Measurements from ENCODE around the gene FKBP1A. TPM values are rescaled to one million over a fixed set of nuclear protein-coding genes. Genes with fewer than 3 reads are reported as not detected.

Gene FKBP1A
- total and polyA plus RNA-seq, 12 donors: 110 to 311 (median 140) TPM

- WGBS, 2 donors: 76 to 79% methylated on average over 3 of the region's 3 CpGs
- Histone ChIP-seq H3K9me3 (no peaks in the 10 kb centered on the region), H3K27ac (peak overlapping the region in 9 of 10 donors; percentile 19 to 80 (median 55)), H3K4me1 (peaks cover 26 to 76% (median 65%) of the 10 kb centered on the region in 9 donors), H3K27me3 (no peaks in the 10 kb centered on the region), H3K4me3 (no peak overlapping the region), H3K36me3 (peaks cover 0 to 92% (median 25%) of the 10 kb centered on the region in 9 donors)
- ATAC-seq (peak in 2 of 8 donors; percentile 30 to 43), DNase-seq (no peak)
- intact Hi-C loops (cut with DNase I): loop anchor here in 3 of 10 donors (5.0 kb wide), 2 partner anchors 34 to 44 kb away; partner anchors contain the start of gene SDCBP2 (in 2 of the 3)
- TF ChIP-seq, protein P1, sequence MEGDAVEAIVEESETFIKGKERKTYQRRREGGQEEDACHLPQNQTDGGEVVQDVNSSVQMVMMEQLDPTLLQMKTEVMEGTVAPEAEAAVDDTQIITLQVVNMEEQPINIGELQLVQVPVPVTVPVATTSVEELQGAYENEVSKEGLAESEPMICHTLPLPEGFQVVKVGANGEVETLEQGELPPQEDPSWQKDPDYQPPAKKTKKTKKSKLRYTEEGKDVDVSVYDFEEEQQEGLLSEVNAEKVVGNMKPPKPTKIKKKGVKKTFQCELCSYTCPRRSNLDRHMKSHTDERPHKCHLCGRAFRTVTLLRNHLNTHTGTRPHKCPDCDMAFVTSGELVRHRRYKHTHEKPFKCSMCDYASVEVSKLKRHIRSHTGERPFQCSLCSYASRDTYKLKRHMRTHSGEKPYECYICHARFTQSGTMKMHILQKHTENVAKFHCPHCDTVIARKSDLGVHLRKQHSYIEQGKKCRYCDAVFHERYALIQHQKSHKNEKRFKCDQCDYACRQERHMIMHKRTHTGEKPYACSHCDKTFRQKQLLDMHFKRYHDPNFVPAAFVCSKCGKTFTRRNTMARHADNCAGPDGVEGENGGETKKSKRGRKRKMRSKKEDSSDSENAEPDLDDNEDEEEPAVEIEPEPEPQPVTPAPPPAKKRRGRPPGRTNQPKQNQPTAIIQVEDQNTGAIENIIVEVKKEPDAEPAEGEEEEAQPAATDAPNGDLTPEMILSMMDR (IDR thresholded peaks at IDR 0.05): no peak
Measured at GRCh38 chr20:1371202-1371782, 21.6 kb downstream of the FKBP1A start.

- Histone ChIP-seq H3K4me1 (peaks cover 24 to 69% (median 59%) of the 10 kb centered on the region in 9 donors), H3K4me3 (no peak overlapping the region), H3K27ac (peak overlapping the region in 9 of 10 donors; percentile 19 to 80 (median 55)), H3K36me3 (peaks cover 0 to 93% (median 25%) of the 10 kb centered on the region in 9 donors), H3K9me3 (no peaks in the 10 kb centered on the region), H3K27me3 (no peaks in the 10 kb centered on the region)
- ATAC-seq: peak; percentile 4 to 76 (median 36)
- 35 to 57% methylated on average over 2 of the region's 2 CpGs for WGBS, 2 donors
- no peak for DNase-seq
- intact Hi-C loops (cut with DNase I): loop anchor here in 3 of 10 donors (5.0 kb wide), 2 partner anchors 33 to 43 kb away; partner anchors contain the start of gene SDCBP2 (in 2 of the 3)
- TF ChIP-seq, protein P1 (IDR thresholded peaks at IDR 0.05): no peak
Measured at GRCh38 chr20:1370548-1371110, 22.2 kb downstream of the FKBP1A start.

DNA sequence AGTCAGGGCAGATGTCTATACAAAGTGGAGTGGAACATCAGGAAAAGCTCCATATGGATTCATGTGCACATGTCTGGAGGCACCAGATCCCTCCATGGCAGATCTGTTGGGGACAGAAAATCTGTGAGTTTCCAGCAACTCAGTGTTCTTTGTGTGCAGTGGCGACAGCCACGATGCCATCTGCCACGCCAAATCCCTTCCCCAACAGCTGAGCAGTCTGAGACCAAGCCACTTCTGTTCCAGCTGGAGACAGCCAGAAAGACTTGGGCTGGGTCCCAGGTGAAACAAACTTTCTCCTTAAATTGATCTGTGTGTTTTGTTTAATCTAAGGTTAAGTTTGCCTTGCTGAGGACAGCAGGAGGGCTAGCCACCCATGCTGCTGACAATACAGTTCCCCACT, 22.9 kb downstream of the FKBP1A start:
- 83 to 93% methylated on average over 3 of the region's 3 CpGs for WGBS, 2 donors
- Histone ChIP-seq H3K9me3 (no peaks in the 10 kb centered on the region), H3K4me3 (no peak overlapping the region), H3K27me3 (no peaks in the 10 kb centered on the region), H3K36me3 (peaks cover 0 to 94% (median 25%) of the 10 kb centered on the region in 9 donors), H3K27ac (peak overlapping the region in 9 of 10 donors; percentile 12 to 80 (median 49)), H3K4me1 (peaks cover 19 to 63% (median 52%) of the 10 kb centered on the region in 9 donors)
- ATAC-seq: no peak
- TF ChIP-seq, protein P1 (IDR thresholded peaks at IDR 0.05): no peak
- no peak for DNase-seq
- intact Hi-C loops (cut with DNase I): loop anchor here in 3 of 10 donors (5.0 kb wide), 2 partner anchors 33 to 43 kb away; partner anchors contain the start of gene SDCBP2 (in 2 of the 3)

GRCh38 chr20:1368448-1369199, 24.2 kb downstream of the FKBP1A start:
- H3K27me3 ChIP-seq: no peaks in the 10 kb centered on the region
- intact Hi-C loops (cut with DNase I): no loop called here
- 69 to 77% methylated on average over 7 of the region's 7 CpGs for WGBS, 2 donors
- peaks cover 0 to 91% (median 25%) of the 10 kb centered on the region in 9 donors for H3K36me3 ChIP-seq
- no peak overlapping the region for H3K4me3 ChIP-seq
- H3K9me3 ChIP-seq: no peaks in the 10 kb centered on the region
- no peak for ATAC-seq
- H3K27ac ChIP-seq: peak overlapping the region in 1 of 10 donors; percentile 42
- DNase-seq: no peak
- TF ChIP-seq, protein P1 (IDR thresholded peaks at IDR 0.05): no peak
- H3K4me1 ChIP-seq: peaks cover 15 to 62% (median 43%) of the 10 kb centered on the region in 9 donors

Data from heart right ventricle (tissue), 16 donors.